ENCODE data around the gene ELMO1.

DNA sequence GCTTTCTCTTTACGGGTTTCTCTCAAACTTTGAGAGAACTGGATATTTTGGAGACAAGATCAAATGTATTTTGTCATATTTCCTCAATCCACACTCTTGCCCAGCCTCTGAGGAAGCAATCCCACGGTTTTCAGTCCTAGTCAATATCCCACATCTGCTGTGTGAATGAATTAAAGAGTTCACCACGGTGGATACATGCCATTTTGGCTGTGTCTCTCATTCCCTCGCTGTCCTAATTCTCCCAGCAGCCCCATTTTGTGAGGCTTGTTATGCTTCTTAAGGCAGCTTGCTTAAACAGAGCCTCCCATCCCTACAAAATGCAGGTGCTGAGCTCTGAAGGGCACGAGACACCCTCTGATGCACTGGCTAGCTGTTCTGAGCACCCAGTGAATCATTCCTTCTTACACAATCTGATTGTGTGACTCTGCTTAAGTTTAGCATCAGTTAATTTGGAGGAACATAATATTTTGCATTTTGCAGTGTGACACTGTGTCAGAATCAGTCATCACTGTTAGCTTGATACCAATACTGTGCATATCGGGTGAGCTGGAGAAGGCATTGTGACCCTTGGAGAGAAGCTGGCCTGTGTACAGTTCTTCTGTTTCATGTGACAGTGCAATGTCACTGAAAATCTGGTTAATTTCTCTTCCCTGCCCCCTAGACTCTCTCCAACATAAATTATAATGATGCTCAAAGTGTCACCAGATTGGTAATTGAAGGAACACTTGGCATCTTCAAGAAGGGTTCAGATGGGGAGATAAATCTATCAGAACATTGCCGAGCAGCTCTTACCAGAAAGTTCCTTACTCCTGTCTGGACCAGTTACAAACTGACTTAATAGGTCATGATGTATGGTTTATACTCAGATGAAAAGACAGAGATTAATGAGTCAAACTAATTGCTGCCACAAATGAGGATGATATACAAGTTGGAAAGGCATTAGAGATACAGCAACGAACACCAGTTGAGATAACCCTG, 620.6 kb downstream of the ELMO1 start:
- TF ChIP-seq, protein P1, sequence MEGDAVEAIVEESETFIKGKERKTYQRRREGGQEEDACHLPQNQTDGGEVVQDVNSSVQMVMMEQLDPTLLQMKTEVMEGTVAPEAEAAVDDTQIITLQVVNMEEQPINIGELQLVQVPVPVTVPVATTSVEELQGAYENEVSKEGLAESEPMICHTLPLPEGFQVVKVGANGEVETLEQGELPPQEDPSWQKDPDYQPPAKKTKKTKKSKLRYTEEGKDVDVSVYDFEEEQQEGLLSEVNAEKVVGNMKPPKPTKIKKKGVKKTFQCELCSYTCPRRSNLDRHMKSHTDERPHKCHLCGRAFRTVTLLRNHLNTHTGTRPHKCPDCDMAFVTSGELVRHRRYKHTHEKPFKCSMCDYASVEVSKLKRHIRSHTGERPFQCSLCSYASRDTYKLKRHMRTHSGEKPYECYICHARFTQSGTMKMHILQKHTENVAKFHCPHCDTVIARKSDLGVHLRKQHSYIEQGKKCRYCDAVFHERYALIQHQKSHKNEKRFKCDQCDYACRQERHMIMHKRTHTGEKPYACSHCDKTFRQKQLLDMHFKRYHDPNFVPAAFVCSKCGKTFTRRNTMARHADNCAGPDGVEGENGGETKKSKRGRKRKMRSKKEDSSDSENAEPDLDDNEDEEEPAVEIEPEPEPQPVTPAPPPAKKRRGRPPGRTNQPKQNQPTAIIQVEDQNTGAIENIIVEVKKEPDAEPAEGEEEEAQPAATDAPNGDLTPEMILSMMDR (IDR thresholded peaks at IDR 0.05 in 8 of 11, conservative IDR thresholded peaks at IDR 0.05 in 3 of 11), result no peak
- no peak for TF ChIP-seq POLR2A (IDR thresholded peaks at IDR 0.05)

Measured in spleen (tissue), 7 donors.